Neural cell (in vitro differentiated cells): ENCODE results near the gene SH3RF2. TPM values are rescaled to one million over a fixed set of nuclear protein-coding genes. Genes with fewer than 3 reads are reported as not detected.
"Not testable (repeated sequence)": the region's sequence is repeated elsewhere in the genome, so short reads cannot be mapped to it uniquely, and the experiment has no call there.

ENCODE experiments used
- H2AFZ ChIP-seq: fragments of 200-600, 300-800 bp; sonication (generic), shearing (Covaris generic); 2 replicates; pipeline ENCODE4 v1.6.0; 2014; ENCODE audit warnings: low read depth, mild to moderate bottlenecking, antibody characterized with exemption, low read length, moderate library complexity
- H3F3A ChIP-seq: fragments of 200-600 bp; shearing (Covaris generic); 2 replicates; pipeline ENCODE4 v1.6.1; 2016; ENCODE audit warnings: mild to moderate bottlenecking, moderate library complexity, mixed read lengths, antibody characterized with exemption, low read length; ENCODE audit not compliant: insufficient read depth, poor library complexity, severe bottlenecking
- H3K27ac ChIP-seq: fragments of 200-600, 300-800 bp; sonication (generic), shearing (Covaris generic); 2 replicates; pipeline ENCODE4 v1.5.1; 2014; ENCODE audit warnings: mild to moderate bottlenecking, low read length, moderate library complexity
- H3K27me3 ChIP-seq: fragments of 300-800, 200-600 bp; sonication (generic), shearing (Covaris generic); 2 replicates; pipeline ENCODE4 v1.6.0; 2014; ENCODE audit warnings: mild to moderate bottlenecking, low read depth, low read length, moderate library complexity; ENCODE audit not compliant: insufficient read depth
- H3K36me3 ChIP-seq: fragments of 300-800, 200-600 bp; sonication (generic), shearing (Covaris generic); 2 replicates; pipeline ENCODE4 v1.5.1; 2014; ENCODE audit warnings: mild to moderate bottlenecking, antibody characterized with exemption, low read length, moderate library complexity; ENCODE audit not compliant: insufficient read depth
- H3K4me2 ChIP-seq: fragments of 300-800, 200-600 bp; sonication (generic), shearing (Covaris generic); 2 replicates; pipeline ENCODE4 v1.6.0; 2014; ENCODE audit warnings: mild to moderate bottlenecking, low read length
- H3K4me3 ChIP-seq: fragments of 300-800, 200-600 bp; sonication (generic), shearing (Covaris generic); 2 replicates; pipeline ENCODE4 v1.5.1; 2014; ENCODE audit warnings: mild to moderate bottlenecking, low read length, moderate library complexity
- H3K79me2 ChIP-seq: fragments of 200-600 bp; shearing (Covaris generic); replicated peaks from 2 replicates; pipeline ENCODE4 v1.6.0; 2014; ENCODE audit warnings: mild to moderate bottlenecking, low read length, moderate library complexity; ENCODE audit not compliant: insufficient read depth
- H3K9ac ChIP-seq: fragments of 300-800, 200-600 bp; sonication (generic), shearing (Covaris generic); 2 replicates; pipeline ENCODE4 v1.6.1; 2016; ENCODE audit warnings: mild to moderate bottlenecking, low read length, mixed read lengths
- H3K9me2 ChIP-seq: fragments of 200-600 bp; shearing (Covaris generic); 2 replicates; pipeline ENCODE4 v1.6.1; 2016; ENCODE audit warnings: mild to moderate bottlenecking, low read length, mixed read lengths; ENCODE audit not compliant: insufficient read depth
- H3K9me3 ChIP-seq: fragments of 200-600, 300-800 bp; sonication (generic), shearing (Covaris generic); 2 replicates; pipeline ENCODE4 v1.6.1; 2016; ENCODE audit warnings: mild to moderate bottlenecking, mixed run types, low read length, moderate library complexity, mixed read lengths
- H4K20me1 ChIP-seq: fragments of 200-600 bp; shearing (Covaris generic); 2 replicates; pipeline ENCODE4 v1.6.1; 2016; ENCODE audit warnings: mild to moderate bottlenecking, mixed run types; ENCODE audit not compliant: insufficient read depth
- CTCF ChIP-seq: fragments of 450-650 bp; IDR thresholded peaks from 2 replicates; pipeline ENCODE4 v1.5.1; 2014; ENCODE audit warnings: antibody characterized with exemption, mild to moderate bottlenecking, moderate library complexity; ENCODE audit not compliant: poor library complexity, severe bottlenecking
- EP300 ChIP-seq: fragments of 450-650 bp; conservative IDR thresholded peaks from 2 replicates; pipeline ENCODE4 v1.6.1; 2014; ENCODE audit warnings: antibody characterized with exemption, mild to moderate bottlenecking, moderate library complexity; ENCODE audit not compliant: poor library complexity, severe bottlenecking
- MXI1 ChIP-seq: fragments of 450-650 bp; conservative IDR thresholded peaks from 2 replicates; pipeline ENCODE4 v1.6.1; 2014; ENCODE audit warnings: antibody characterized with exemption, mild to moderate bottlenecking; ENCODE audit not compliant: poor library complexity, severe bottlenecking
- RAD21 ChIP-seq: fragments of 450-650 bp; conservative IDR thresholded peaks from 2 replicates; pipeline ENCODE4 v1.6.1; 2014; ENCODE audit warnings: antibody characterized with exemption, mild to moderate bottlenecking, moderate library complexity
- REST ChIP-seq: IDR thresholded peaks from 2 replicates; pipeline ENCODE4 v1.6.1; 2012; ENCODE audit warnings: borderline replicate concordance
- SMC3 ChIP-seq: fragments of 450-650 bp; conservative IDR thresholded peaks from 2 replicates; pipeline ENCODE4 v1.6.1; 2014; ENCODE audit warnings: antibody characterized with exemption, mild to moderate bottlenecking, moderate library complexity; ENCODE audit not compliant: poor library complexity
- TAF1 ChIP-seq: IDR thresholded peaks from 2 replicates; pipeline ENCODE4 v1.6.1; 2012; ENCODE audit warnings: low read depth
- polyA plus RNA-seq: library from polyadenylated mRNA; depleted of rRNA; stranded (reverse); fragments of >200 nt; gene quantifications from 2 replicates; pipeline ENCODE4 v1.2.3, GENCODE V29; 2014

The SH3RF2 gene
- polyA plus RNA-seq, 1 donor from 2014 or later = not detected

GRCh38 chr5:145887976-145888574 lies 48.3 kb upstream of the SH3RF2 start:
- no peaks in the 10 kb centered on the region for H3K9me2 ChIP-seq
- H2AFZ ChIP-seq = no peak overlapping the region
- H3K4me2 ChIP-seq = no peak overlapping the region
- H3K9ac ChIP-seq = no peak overlapping the region
- H3K79me2 ChIP-seq = no peaks in the 10 kb centered on the region
- H3K36me3 ChIP-seq = no peaks in the 10 kb centered on the region
- TF ChIP-seq CTCF (peak; percentile 55), REST (no peak), MXI1 (no peak), SMC3 (peak; percentile 56), EP300 (no peak), RAD21 (peak; percentile 57), TAF1 (no peak)
- no peak overlapping the region for H3K27ac ChIP-seq
- no peaks in the 10 kb centered on the region for H4K20me1 ChIP-seq
- H3K27me3 ChIP-seq = no peaks in the 10 kb centered on the region
- no peaks in the 10 kb centered on the region for H3F3A ChIP-seq
- H3K4me3 ChIP-seq = no peak overlapping the region
- no peaks in the 10 kb centered on the region for H3K9me3 ChIP-seq

- no peaks in the 10 kb centered on the region for H3K79me2 ChIP-seq
- H3K27me3 ChIP-seq = no peaks in the 10 kb centered on the region
- TF ChIP-seq RAD21 (no peak), EP300 (no peak), CTCF (no peak), SMC3 (no peak)
- no peak overlapping the region for H3K9ac ChIP-seq
- no peaks in the 10 kb centered on the region for H3F3A ChIP-seq
- no peaks in the 10 kb centered on the region for H4K20me1 ChIP-seq
- H3K9me2 ChIP-seq = no peaks in the 10 kb centered on the region
- no peaks in the 10 kb centered on the region for H3K36me3 ChIP-seq
- H2AFZ ChIP-seq = no peak overlapping the region
- no peak overlapping the region for H3K27ac ChIP-seq
- no peaks in the 10 kb centered on the region for H3K9me3 ChIP-seq
- no peak overlapping the region for H3K4me2 ChIP-seq
- H3K4me3 ChIP-seq = no peak overlapping the region
Observed at GRCh38 chr5:145889611-145890010, 46.8 kb upstream of the SH3RF2 start.

GRCh38 chr5:145891378-145891777 lies 45.0 kb upstream of the SH3RF2 start:
- H3K9me2 ChIP-seq, H2AFZ ChIP-seq, H3K9ac ChIP-seq: not testable (repeated sequence)

More at GRCh38 chr5:145891378-145891777, 45.0 kb upstream of the SH3RF2 start:
- H3K4me2 ChIP-seq, H3F3A ChIP-seq, H3K27me3 ChIP-seq, H3K4me3 ChIP-seq, H3K9me3 ChIP-seq, H3K36me3 ChIP-seq, H3K79me2 ChIP-seq, H4K20me1 ChIP-seq, H3K27ac ChIP-seq: not testable (repeated sequence)
